Measurements from ENCODE around the gene TMEM38B.

TMEM38B gene

GRCh38 chr9:105681724-105682123, 12.6 kb upstream of the TMEM38B start:
- H3K4me3 ChIP-seq (ENCODE audit: low read depth in 1 of 2, low read length in 1 of 2), result no peak overlapping the region
- no peaks in the 10 kb centered on the region for H3K9me3 ChIP-seq
- H3K36me3 ChIP-seq, result no peaks in the 10 kb centered on the region
- H3K27me3 ChIP-seq, result no peaks in the 10 kb centered on the region
- TF ChIP-seq, protein P1, sequence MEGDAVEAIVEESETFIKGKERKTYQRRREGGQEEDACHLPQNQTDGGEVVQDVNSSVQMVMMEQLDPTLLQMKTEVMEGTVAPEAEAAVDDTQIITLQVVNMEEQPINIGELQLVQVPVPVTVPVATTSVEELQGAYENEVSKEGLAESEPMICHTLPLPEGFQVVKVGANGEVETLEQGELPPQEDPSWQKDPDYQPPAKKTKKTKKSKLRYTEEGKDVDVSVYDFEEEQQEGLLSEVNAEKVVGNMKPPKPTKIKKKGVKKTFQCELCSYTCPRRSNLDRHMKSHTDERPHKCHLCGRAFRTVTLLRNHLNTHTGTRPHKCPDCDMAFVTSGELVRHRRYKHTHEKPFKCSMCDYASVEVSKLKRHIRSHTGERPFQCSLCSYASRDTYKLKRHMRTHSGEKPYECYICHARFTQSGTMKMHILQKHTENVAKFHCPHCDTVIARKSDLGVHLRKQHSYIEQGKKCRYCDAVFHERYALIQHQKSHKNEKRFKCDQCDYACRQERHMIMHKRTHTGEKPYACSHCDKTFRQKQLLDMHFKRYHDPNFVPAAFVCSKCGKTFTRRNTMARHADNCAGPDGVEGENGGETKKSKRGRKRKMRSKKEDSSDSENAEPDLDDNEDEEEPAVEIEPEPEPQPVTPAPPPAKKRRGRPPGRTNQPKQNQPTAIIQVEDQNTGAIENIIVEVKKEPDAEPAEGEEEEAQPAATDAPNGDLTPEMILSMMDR (IDR thresholded peaks at IDR 0.05), result no peak
- no peaks in the 10 kb centered on the region for H3K4me1 ChIP-seq (ENCODE audit: control insufficient read depth in 1 of 2, insufficient read depth in 1 of 2, low read depth in 1 of 2, low read length in 1 of 2)
- no peak overlapping the region for H3K27ac ChIP-seq

- H3K4me3 ChIP-seq (ENCODE audit: low read depth in 1 of 2, low read length in 1 of 2), result no peak overlapping the region
- no peaks in the 10 kb centered on the region for H3K9me3 ChIP-seq
- TF ChIP-seq, protein P1 (IDR thresholded peaks at IDR 0.05), result no peak
- H3K27ac ChIP-seq, result no peak overlapping the region
- no peaks in the 10 kb centered on the region for H3K27me3 ChIP-seq
- H3K36me3 ChIP-seq, result no peaks in the 10 kb centered on the region
- H3K4me1 ChIP-seq (ENCODE audit: control insufficient read depth in 1 of 2, insufficient read depth in 1 of 2, low read depth in 1 of 2, low read length in 1 of 2), result no peaks in the 10 kb centered on the region
Measured at GRCh38 chr9:105683688-105684275, 10.6 kb upstream of the TMEM38B start.

DNA sequence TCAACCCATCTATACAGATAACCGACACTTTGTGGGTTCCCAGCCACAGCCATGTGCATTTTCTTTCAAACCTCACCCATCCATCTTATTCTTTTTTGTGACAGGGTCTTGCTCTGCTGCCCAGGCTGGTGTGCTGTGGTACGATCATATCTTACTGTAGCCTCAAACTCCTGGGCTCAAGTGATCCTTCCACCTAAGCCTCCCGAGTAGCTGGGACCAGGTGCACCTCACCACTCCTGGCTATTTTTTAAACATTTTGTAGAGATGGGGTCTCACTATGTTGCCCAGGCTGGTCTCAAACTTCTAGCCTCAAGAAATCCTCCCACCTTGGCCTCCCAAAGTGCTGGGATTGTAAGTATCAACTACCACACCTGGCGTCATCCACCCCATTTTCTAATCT, 7.4 kb upstream of the TMEM38B start:
- TF ChIP-seq, protein P1 (IDR thresholded peaks at IDR 0.05), result no peak
- Histone ChIP-seq H3K4me1 (ENCODE audit: control insufficient read depth in 1 of 2, insufficient read depth in 1 of 2, low read depth in 1 of 2, low read length in 1 of 2) (no peaks in the 10 kb centered on the region), H3K4me3 (ENCODE audit: low read depth in 1 of 2, low read length in 1 of 2) (no peak overlapping the region), H3K9me3 (no peaks in the 10 kb centered on the region), H3K36me3 (no peaks in the 10 kb centered on the region), H3K27ac (no peak overlapping the region), H3K27me3 (peaks cover 11% of the 10 kb centered on the region)

DNA sequence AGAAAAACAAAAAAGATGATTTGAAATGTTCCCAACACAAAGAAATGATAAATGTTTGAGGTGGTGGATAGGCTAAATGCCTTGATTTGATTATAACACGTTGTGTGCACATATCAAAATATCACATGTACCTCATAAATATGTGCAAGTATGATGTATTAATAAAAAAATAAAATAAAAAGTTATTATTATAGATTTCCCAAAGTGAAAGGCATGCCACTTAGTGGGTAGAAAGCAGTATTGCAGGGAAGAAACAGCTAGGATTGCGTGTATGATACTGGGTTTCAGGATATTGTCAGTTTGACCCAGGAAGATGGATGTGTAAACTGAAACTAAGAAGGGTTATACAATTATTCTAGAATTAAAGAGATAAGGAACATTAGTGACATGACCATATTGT, 3.6 kb upstream of the TMEM38B start:
- Histone ChIP-seq H3K9me3 (no peaks in the 10 kb centered on the region), H3K27ac (no peak overlapping the region), H3K4me3 (ENCODE audit: low read depth in 1 of 2, low read length in 1 of 2) (no peak overlapping the region), H3K27me3 (peaks cover 30% of the 10 kb centered on the region), H3K36me3 (no peaks in the 10 kb centered on the region), H3K4me1 (ENCODE audit: control insufficient read depth in 1 of 2, insufficient read depth in 1 of 2, low read depth in 1 of 2, low read length in 1 of 2) (peaks cover 18 to 21% of the 10 kb centered on the region in 2 experiments)
- TF ChIP-seq, protein P1 (IDR thresholded peaks at IDR 0.05), result no peak

DNA sequence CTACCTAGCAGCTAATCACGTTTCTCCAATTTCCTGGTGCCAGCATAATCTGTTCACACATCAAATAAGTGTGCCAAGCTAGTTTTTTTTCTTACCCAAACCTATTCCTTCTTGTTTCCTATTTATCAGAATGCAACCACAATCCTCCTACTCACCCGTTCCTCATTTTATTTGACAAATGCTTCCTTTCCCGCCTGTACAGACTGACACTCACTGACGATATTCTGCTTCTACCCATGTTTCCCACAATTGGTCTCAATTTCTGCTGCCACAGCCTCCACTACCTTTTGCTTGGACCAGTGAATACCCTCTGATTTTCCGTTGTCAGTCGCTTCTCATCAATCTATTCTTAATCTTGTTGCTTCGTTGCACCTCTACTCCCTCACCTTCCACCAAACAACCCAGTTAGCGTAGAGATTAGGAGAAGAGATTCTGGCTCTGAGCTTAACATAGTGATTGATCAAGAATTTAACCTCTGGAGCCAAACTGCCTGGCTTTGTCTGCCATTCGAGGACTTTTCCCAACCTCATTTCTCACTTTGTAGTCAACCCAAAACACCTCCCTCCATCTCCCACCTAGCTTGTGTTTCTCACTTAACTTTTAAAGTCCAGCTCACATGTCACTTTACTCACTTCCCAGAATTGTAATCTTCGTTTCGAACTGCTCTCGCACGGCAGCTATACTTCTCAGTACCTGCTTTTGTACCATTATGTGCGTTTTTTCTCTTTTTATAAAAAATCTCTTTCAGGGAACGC, 729 bp upstream of the TMEM38B start:
- Histone ChIP-seq H3K27ac (no peak overlapping the region), H3K36me3 (no peaks in the 10 kb centered on the region), H3K4me3 (ENCODE audit: low read depth in 1 of 2, low read length in 1 of 2) (peak overlapping the region; percentile 79 to 81), H3K27me3 (peaks cover 30% of the 10 kb centered on the region), H3K9me3 (no peaks in the 10 kb centered on the region), H3K4me1 (ENCODE audit: control insufficient read depth in 1 of 2, insufficient read depth in 1 of 2, low read depth in 1 of 2, low read length in 1 of 2) (peaks cover 18 to 21% of the 10 kb centered on the region in 2 experiments)
- TF ChIP-seq, protein P1 (IDR thresholded peaks at IDR 0.05), result no peak
